ENCODE measurements around the gene SLC25A13.

- TF ChIP-seq CTCF (IDR thresholded peaks at IDR 0.05) (no peak), POLR2A (IDR thresholded peaks at IDR 0.05) (no peak)
Observed at GRCh38 chr7:96074871-96075270, 247.0 kb downstream of the SLC25A13 start.

Measured in breast epithelium (tissue), 3 donors.